ENCODE results near the gene UXS1.

The UXS1 gene

GRCh38 chr2:106143495-106144215, 50.4 kb downstream of the UXS1 start:
- no peak overlapping the region for H3K4me3 ChIP-seq (replicated peaks; ENCODE audit: low read depth, low read length)
- no peak for TF ChIP-seq CTCF (IDR thresholded peaks at IDR 0.05; ENCODE audit: low read length, missing control alignments)
- no peak for DNase-seq (ENCODE audit: low read depth)

- no peak for TF ChIP-seq CTCF (IDR thresholded peaks at IDR 0.05; ENCODE audit: low read length, missing control alignments)
- no peak overlapping the region for H3K4me3 ChIP-seq (replicated peaks; ENCODE audit: low read depth, low read length)
- no peak for DNase-seq (ENCODE audit: low read depth)
These were observed 51.4 kb downstream of the UXS1 start for GRCh38 chr2:106142683-106143082.

- no peak for TF ChIP-seq CTCF (IDR thresholded peaks at IDR 0.05; ENCODE audit: low read length, missing control alignments)
- DNase-seq (ENCODE audit: low read depth), result no peak
- H3K4me3 ChIP-seq (replicated peaks; ENCODE audit: low read depth, low read length), result no peak overlapping the region
These were observed 53.2 kb downstream of the UXS1 start for GRCh38 chr2:106140913-106141312.

- no peak overlapping the region for H3K4me3 ChIP-seq (replicated peaks; ENCODE audit: low read depth, low read length)
- DNase-seq (ENCODE audit: low read depth), result no peak
- no peak for TF ChIP-seq CTCF (IDR thresholded peaks at IDR 0.05; ENCODE audit: low read length, missing control alignments)
These were observed 54.0 kb downstream of the UXS1 start for GRCh38 chr2:106140113-106140512.

- DNase-seq (ENCODE audit: low read depth), result no peak
- no peak for TF ChIP-seq CTCF (IDR thresholded peaks at IDR 0.05; ENCODE audit: low read length, missing control alignments)
- H3K4me3 ChIP-seq (replicated peaks; ENCODE audit: low read depth, low read length), result no peak overlapping the region
These were observed 54.7 kb downstream of the UXS1 start for GRCh38 chr2:106139238-106139935.

- DNase-seq (ENCODE audit: low read depth), result no peak
- H3K4me3 ChIP-seq (replicated peaks; ENCODE audit: low read depth, low read length), result no peak overlapping the region
- TF ChIP-seq CTCF (IDR thresholded peaks at IDR 0.05; ENCODE audit: low read length, missing control alignments), result no peak
These were observed 55.4 kb downstream of the UXS1 start for GRCh38 chr2:106138543-106139237.
